GM18907 (cell line): ENCODE measurements around the gene IDH3A.

Experiments used
- ATAC-seq: cut with Tn5 transposase; IDR thresholded peaks from one replicate; pipeline ENCODE4 v1.9.1; 2021; ENCODE audit warnings: mild to moderate bottlenecking, moderate library complexity; ENCODE audit not compliant: unreplicated experiment

IDH3A gene

GRCh38 chr15:78201281-78202190 is 52.4 kb downstream of the IDH3A start:
- no peak for ATAC-seq

DNA sequence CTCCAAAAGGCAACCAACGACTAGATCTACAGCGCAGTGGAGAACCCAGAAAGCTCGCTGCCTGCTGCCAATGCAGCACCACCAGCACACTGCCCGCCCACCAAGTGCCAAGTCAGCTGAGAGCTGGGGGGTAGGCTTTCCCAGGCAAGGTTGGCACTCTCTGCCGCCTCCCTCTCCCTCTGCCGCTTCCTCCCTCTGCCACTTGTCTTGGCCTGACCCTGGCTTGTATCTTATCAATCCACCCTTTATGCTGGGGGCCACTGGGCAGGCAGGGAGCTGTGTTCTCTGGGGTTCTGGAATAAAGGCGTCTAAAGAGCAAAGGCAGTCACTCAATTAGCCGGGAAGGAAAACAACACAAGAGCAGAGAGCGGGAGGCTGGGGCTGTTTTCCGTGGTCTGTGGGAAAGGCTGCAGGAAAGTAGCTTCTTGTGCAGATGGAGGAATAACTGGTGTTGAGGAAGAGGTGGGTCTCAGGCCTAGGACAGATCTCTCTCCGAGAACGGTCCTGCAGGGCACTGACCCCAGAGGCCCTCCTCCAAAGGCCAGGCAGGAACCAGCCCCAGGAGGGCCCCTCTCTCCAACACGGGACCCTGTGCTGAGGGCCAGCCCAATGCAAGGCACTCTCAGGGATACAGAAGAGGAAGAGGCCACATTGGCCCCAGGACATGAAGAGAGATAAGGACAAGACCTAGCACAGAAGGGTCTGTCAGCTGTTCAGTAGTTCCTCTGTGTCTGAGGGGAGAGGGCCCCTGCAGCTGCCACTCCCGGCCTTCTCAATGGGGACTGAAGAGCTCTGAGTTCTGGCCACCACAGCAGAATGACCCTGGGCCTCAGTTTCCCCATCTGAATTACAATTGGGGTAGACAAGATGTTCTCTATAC is 54.4 kb downstream of the IDH3A start:
- no peak for ATAC-seq

- no peak for ATAC-seq
Observed at GRCh38 chr15:78204351-78205309, 55.5 kb downstream of the IDH3A start.

GRCh38 chr15:78205337-78205736 is 56.2 kb downstream of the IDH3A start:
- no peak for ATAC-seq

DNA sequence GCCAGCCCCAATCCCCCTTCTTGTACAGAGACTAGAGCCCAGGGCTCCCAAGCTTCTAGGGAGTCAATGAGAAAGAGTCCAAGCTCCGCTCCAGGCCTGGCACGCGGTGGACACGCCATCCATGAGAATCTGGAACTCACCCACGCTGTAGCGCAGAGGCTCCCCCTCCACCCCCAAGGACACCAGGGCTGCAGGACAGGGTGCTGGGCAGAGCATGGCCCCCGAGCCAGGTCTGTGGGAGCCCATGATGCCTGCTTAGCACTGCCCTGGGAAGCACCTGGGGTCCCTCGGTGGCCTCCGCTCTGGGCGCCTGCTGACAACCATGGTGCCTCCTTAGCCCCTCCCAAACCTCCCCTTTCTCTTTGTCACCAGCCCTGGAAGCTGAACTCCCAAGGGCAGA is 56.7 kb downstream of the IDH3A start:
- no peak for ATAC-seq

GRCh38 chr15:78206326-78207109 is 57.4 kb downstream of the IDH3A start:
- ATAC-seq, result no peak

- ATAC-seq, result no peak
Observed at GRCh38 chr15:78207110-78207458, 57.9 kb downstream of the IDH3A start.

- ATAC-seq, result no peak
Observed at GRCh38 chr15:78207641-78208340, 58.6 kb downstream of the IDH3A start.

GRCh38 chr15:78208341-78208844 is 59.2 kb downstream of the IDH3A start:
- no peak for ATAC-seq

DNA sequence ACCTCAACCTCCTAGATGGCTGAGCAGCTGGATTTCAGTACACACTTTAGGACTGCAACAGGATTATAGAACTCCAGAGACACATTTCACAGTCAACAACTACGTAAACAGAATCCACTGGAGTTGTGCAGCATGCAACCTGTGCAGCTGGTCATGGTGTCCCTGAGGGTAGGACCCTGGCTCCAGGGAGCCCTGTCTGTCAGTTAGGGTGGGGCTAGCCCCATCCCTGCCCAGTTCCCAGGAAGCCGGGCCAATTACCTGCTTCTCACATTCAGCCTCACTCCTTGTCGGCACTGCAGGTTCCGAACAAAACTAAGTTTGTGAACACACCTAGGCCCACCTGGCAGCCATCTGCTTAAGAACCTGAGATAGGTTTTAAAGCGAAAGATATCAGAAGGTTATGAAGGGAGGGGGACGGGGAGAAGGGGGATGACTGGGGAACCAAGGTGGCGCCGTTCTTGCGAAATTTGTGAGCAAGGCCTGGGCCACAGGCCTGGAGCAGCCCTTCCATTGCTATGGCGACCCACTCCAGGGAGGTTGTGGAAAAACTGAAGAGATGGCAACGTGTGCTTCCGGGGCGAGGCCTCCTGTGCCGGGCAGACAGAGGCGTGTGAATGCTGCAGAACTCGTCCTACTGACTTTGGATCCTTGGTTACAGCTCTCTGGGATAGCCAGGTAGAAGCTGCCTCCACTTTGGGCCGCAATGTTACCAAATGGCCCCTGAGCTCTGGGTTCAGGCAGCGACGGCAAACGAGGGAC is 59.9 kb downstream of the IDH3A start:
- ATAC-seq, result no peak

DNA sequence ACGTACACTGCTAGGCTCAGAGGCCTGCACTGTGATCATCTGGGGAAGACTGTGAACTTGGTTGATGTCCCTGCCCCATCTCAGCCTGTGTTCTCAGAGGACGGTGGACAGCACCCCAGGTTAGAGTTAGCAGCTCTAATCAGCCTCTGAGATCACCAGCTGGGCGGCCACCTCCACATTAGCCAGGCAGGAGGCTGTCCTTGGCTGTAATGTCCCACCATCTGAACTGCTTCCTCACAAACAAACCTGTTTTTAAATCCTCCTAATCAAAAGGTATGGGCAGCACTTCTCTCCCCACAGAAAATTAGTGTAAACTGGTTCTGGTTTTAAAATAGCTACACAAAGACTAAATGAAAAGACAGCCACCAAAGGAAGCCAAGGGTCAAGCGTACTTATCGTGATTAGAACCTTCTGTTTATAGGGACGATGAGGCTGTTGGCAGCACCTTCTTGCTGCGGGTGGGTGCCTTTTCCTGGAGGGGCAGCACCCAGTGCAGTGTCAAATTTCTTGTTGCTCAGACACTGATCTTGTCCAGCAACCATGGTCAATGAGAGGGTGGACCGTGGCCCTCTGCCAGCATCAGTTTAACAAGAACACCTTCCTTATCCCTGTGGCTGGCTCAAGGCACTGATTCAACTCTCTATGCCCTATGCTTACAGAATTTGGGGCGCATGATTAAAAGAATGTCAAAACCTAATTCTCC is 60.6 kb downstream of the IDH3A start:
- ATAC-seq, result no peak

GRCh38 chr15:78210349-78210717 is 61.2 kb downstream of the IDH3A start:
- no peak for ATAC-seq

DNA sequence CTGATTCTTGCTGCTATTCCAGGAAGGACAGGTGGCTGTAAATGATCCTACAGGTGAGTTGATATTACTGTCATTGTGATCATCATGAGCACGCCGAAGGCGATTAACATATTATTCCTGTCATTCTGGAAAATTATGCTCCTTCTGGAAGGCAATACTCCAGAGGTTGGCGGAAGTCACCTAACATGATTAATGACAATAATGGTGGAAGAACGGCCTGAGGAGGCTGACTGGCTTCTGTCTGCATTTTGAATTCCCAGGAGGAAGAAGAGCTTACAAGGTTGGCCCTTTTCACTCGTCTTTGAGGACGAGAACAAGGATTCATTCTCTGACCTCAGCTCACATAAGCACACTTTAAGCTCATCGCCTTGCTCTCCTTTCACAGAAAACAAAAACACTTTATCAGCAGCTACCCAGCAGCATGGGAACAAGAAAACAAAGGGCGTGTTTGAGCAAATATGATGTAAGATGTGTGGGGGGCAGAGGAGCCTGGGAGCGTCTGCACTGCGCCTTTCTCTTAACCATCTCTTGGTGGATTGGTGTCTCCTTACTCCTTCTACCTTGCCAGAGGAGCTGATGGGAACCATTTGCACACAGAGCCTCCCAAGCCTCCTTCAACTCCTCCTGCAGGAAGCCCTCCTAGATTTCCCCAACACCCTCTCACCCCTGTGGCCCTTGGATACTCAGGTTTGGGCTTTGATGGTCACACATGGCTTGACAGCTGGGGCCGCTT is 62.2 kb downstream of the IDH3A start:
- ATAC-seq, result no peak

DNA sequence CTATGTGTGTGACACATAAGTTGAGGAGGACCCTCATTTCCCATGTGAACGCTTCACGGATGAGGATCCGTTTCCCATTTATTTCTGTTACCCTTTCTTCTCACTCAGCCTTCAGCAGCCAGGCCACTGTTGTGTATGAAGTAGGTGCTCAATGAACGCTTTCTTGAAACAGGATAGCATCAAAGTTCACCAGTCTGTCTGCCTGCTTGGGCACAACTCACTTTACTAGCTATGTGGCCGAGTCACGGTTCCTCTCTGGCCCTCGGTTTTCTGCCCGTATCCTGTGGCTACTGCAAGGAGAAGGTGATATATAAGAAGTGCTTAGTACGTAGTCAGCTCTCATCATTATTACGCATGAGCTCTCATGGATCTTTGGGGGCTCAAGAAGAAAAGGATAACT is 62.8 kb downstream of the IDH3A start:
- no peak for ATAC-seq

DNA sequence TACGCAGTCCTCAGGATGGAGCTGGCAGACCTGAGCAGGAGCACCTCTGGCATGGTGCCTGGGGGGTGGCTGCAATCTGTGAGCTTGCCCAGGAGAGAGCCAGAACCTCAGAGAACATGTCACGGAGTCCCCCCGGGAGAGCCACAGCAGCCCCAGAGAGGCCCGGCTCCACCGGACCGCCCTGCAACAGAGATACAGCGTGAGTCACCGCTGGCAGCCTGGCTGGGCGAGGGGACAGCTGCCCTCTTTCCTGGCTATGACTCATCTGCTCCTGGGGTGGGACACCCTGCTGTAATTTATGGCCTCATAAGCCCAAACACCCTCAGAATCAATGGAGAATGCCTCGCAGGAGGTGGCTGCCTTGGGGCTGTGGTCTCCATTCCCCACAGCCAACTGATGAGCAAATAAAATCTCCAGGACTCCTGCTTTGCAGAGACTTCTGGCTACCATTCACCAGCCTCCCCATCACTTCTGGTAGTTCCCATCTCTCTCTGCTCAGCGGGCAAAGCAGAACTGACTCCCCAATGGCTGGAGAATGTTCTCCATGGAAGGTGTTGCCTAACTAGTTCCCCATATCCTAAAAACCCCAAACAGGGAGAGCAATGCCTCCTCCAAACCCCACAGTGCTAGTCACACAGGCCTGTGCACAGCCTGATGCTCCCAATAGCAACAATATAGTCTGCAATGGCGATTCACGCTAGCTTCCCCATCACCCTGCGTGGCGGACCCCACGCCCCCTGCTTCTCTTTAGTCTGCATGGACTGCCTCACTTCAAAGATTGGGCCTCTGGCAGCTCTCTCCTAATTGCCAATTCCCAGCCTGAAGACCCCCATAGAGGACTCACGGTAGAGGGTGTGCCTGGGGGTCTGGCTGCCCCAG is 63.6 kb downstream of the IDH3A start:
- ATAC-seq, result no peak

GRCh38 chr15:78213425-78213750 is 64.2 kb downstream of the IDH3A start:
- no peak for ATAC-seq
